HG02938 (cell line): ENCODE data around the gene CCR3.
"Not testable (repeated sequence)": the region's sequence is repeated elsewhere in the genome, so short reads cannot be mapped to it uniquely, and the experiment has no call there.

Experiments used
- ATAC-seq: cut with Tn5 transposase; IDR thresholded peaks from one replicate; pipeline ENCODE4 v1.9.1; 2021; ENCODE audit warnings: mild to moderate bottlenecking, moderate library complexity; ENCODE audit not compliant: unreplicated experiment

The CCR3 gene

DNA sequence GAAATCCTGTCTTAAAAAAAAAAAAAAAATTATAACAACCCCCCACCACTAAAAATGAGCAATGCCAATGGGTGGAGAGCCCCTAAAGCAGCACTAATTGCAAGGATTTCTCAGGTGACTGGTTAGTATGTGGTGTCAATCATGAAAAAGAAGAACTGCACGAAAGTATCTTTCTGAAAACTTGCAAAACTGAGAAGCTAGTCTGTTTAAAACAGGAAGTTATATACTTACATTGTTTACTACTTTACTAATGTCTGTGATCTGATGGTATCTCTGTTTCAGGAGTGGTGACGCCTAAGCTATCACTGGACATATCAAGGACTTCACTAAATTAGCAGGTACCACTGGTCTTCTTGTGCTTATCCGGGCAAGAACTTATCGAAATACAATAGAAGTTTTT lies at the start of gene CCR3:
CCR3 (plus strand) TSS at position 341 of the 400 bp plus-strand sequence. CDS start 22,699 bp downstream, outside the sequence.
- ATAC-seq, result no peak

DNA sequence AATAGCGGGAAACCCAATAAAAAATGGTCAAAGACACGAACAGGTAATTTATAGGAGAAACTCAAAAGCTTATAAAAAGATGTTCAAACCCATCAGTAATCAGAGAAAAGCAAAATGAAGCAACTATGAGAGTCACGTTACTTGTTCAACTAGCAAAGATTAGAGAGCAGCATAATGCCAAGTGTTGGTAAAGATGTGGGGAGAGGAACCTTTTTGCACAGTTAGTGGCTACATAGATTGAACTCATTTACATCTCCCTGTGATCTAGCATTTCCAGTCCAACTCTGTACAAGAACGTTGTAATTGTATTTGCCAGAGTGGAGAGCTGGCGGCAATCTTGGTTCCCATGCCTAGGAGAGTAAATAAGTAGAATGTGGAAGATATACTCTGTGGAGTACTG lies 49.3 kb upstream of the CCR3 start:
- ATAC-seq, result no peak

DNA sequence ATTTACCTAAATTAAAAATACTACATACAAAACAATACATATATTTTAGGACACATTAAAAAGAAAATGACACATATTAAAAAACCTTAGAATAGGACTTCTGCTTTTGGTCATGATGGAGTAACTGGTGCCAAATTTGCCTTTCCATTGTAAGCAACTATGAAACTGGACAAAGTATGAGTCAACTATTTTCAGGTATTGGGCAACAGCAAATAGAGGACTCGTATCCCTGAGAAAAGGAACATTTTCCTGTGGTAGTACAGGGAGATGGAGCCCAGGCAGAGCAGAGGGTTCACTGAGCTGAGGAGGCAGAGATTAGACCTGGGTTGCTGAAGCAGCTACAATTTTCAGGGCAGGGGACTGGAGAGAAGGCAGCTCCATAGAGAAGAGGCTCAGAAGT lies 48.8 kb upstream of the CCR3 start:
- ATAC-seq, result no peak

DNA sequence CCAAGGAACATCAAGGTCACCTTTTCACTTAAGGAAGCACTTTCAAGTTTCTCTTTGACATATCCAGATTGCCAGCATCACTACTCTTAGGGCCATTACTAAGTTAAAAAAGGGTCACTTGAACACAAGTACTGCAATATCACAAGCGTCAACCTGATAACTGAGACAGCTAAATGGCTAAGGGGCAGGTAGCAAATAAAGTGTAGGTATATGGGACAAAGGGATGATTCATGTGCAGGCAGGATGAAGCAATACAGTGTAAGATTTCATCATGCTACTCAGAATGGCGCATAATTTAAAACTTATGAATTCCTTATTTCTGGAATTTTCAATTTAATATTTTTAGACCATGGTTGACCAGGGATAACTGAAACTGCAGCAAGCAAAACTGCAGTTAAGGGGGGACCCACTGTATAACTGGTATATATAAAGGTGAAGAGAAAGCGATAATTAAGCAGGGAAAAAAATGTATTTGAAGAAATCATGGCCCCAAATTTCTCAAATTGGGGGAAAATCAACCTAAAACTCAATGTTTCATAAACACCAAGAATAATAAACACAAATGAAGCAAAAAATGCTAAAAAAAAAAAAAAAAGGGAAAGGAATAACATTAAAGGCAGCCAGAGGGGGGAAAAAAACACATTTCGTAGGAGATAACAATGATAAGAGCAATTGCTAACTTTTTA lies 47.2 kb upstream of the CCR3 start:
- no peak for ATAC-seq

DNA sequence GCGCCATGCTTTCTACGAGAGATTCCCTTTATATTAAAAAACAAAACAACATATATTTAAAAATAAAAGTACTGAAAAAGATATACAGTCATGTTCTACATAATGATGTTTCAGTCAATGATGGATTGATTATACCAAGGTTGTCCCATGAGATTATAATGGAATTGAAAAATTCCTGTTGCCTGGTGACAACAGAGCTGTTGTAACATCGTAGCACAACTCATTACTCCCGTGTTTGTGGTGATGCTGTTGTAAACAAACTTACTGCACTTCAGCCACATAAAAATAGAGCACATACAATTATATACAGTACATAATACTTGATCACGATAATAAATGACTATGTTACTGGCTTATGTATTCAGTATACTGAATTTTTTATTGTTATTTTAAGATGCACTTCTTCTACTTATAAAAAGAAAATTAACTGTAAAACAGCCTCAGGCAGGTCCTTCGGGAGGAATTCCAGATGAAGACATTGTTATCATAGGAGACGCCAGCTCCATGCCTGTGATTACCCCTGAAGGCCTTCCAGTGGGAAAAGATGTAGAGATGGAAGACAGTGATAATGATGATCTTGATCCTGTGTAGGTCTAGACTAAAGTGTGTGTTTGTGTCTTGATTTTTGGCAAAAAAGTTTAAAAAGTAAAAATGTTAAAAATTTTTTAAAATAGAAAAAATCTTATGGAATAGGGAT lies 45.9 kb upstream of the CCR3 start:
- ATAC-seq, result no peak

DNA sequence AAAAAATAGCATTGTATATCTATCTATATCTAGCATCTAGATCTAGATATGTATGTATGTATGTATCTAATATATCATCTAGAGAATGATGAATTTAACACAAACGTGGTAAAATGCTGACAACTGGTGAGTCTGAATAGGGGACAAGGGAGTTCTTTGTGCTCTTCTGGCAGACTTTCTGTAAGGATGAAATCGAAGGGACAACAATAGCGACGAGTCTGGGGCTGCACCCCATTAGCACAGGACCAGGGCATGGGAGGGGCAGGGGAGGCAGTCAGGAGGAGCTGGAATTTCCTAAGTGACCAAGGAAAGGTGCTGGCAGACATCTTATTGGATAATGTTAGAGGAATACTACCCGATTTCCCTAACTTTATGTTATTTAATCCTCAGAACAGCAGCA lies 42.0 kb upstream of the CCR3 start:
- ATAC-seq, result no peak

DNA sequence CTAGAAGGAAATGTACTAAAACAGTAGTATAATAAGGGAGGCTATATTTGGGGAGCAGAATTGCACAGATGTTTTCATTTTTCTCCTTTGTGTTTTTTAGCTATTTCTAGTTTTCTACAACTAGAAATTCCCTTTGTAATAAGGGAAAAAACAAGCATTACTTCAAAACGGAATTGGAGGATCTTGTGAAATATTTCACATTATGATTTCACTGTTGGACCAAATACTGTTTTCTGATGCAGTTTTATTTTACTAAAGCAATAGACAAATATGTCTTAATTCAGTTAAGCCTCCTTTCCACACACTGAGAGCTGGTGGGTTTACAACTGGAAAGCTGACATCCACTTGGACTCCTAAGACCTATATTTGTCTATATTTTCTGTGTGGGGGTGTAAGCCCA lies 41.5 kb upstream of the CCR3 start:
- ATAC-seq, result no peak

DNA sequence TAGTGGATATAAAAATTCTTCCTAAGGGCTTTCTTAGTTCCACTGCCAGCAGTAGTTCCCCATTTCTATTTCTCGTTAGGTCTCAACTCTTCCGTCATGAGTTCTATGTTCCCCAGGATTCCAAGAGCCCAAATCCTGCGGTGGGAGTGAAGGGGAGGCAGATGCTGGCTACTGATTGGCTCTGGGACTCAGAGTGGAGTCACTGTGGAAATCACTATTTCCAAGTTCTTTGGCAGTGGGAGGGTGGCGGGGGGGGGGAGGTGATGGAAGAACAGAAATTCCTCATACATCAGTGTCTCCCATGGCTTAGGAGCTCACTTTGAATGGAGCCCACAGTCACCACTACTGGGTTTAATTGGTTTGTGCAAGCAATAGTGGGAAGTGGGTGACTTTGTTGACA lies 39.7 kb upstream of the CCR3 start:
- no peak for ATAC-seq

DNA sequence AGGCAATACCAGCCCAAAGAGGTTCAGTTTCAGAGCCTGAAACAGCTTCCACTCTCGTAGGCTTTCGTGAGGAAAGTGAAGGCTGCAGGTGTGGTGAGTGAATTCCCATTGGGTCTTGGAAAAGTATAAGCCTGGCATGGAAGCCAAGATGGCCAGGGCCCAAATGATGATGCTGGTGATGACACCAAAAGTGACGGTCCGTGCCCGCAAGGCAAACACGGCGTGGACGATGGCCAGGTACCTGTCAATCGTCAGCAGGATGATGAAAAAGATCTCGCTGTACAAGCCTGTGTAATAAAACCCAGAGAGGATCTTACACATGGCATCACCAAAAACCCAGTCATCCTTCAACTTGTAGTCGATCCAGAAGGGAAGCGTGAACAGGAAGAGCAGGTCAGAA lies 38.6 kb upstream of the CCR3 start:
- no peak for ATAC-seq

DNA sequence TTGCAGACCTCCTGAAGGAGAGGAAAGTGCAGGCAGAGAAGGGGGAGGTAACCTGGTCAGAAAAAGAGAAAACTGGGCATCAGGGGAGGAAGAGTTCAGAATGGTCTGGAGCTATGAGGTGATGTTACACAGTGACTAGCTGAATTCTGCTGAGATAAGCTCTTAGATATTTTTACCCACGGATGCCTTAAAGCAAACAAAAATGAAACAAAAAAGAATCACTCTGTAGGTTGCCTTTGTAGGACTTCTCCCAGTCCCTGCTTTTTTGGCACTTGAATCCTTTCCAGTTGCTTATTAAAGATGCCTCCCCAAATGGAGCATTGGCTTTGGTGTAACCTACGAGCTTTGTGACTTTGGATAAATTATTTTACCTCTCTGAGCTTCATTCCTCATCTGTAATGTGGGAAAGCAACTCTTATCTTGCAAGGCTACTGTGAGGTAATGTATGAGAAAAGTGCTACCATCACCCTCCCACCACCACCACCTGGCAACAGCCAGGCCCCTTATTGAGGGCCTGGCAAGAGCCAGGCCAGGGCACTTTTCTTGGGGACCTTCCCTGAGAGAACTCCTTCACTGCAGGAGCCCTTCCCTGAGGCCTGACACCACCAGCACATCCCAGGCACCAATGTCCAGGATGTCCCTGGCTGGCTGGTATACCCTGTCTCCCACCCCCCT lies 36.8 kb upstream of the CCR3 start:
- no peak for ATAC-seq

DNA sequence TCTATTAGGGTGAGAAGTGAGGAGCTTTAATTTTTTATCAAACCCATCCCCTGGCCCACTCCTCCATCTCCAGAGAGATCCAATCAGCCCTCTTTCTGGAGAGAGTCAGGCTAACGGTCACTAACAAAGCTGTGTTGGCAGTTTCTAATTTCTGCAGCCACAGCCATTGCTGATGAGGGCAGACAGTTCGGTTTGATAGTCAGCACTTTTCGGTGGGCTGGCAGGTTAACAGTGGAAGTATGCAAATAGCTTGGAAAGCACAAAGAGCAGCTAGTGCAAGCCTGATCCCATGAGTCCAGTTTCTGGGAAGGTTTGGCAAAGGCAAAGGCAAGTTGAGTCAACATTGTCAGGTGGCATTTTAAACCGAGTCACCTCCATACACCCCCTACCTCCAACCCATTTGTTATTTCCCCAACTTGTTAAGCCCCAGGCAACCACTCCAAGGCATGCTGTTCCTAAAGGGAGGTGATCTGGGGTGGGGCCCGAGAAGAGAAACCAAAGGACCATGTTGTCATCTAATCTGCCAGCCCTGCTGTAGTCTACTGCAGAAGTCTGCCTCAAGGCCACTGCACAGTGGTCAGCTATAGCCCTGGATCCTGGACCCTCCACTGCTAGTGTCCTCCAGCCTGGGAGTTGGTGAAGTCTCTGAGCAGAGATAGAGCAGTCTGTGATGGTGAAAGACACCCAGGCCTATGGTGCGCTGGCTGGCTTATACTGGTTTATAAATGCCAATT lies 35.8 kb upstream of the CCR3 start:
- no peak for ATAC-seq

DNA sequence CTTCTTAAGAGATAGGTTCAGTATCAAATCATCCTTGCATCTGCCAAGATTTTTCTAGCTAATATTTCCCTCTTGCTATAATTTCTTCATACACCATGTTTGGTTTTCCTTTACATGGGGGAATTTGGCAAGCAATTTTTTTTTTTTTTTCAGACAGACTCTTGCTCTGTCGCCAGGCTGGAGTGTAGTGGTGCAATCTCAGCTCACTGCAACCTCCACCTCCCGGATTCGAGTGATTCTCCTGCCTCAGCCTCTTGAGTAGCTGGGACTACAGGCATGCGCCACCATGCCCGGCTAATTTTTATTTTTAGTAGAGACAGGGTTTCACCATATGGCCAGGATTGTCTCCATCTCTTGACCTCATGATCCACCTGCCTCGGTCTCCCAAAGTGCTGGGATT lies 34.7 kb upstream of the CCR3 start:
- not testable (repeated sequence) for ATAC-seq

DNA sequence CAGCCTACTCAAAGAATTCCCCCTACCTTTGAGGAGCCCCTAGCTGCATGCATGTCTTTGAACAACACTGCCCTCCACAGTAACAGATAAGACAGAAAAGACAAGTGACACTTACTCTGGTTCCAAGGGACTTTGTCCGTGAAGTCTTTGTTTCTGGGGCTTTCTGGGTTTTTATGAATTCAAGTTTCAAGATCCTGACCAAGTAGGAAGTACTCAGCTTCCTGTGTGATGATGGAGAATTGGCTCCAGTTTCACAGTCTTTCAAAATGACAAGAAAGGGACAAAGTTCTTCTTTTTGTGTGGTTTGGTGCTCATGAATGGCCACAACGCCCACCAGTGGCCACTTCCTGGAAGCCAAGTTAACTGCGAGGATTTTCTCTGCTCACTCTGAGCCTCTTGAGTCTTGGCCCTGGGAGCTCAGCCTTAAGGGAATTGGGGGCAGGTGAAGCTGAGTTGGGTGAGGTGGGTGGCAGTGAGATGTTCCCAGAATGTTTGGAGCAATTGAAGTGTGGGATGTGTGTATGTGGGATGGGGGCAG lies 34.0 kb upstream of the CCR3 start, which contains the start of gene CCR1:
CCR1 (minus strand) TSS at position 147 of the 538 bp plus-strand sequence. CDS start 4,000 bp downstream, outside the sequence.
- peak; percentile 59 for ATAC-seq

DNA sequence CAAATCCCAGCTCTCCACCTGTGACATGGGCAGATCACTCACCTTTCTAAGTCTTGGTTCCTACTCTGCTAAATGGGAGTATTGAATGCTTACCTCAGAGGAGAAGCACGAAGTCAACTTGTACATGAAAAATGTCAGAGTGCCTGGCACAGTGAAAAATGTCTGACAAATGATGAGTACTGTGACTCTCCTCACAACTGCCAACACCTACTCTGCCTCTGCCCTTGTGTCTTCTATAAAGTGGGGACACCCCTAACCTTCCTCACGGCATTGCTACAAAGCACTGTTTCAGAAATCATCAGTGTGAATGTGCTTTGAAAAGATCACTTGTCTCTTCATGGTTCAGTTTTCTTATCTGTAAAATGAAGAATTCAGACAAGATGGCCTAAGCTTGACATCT lies 33.2 kb upstream of the CCR3 start:
- no peak for ATAC-seq

DNA sequence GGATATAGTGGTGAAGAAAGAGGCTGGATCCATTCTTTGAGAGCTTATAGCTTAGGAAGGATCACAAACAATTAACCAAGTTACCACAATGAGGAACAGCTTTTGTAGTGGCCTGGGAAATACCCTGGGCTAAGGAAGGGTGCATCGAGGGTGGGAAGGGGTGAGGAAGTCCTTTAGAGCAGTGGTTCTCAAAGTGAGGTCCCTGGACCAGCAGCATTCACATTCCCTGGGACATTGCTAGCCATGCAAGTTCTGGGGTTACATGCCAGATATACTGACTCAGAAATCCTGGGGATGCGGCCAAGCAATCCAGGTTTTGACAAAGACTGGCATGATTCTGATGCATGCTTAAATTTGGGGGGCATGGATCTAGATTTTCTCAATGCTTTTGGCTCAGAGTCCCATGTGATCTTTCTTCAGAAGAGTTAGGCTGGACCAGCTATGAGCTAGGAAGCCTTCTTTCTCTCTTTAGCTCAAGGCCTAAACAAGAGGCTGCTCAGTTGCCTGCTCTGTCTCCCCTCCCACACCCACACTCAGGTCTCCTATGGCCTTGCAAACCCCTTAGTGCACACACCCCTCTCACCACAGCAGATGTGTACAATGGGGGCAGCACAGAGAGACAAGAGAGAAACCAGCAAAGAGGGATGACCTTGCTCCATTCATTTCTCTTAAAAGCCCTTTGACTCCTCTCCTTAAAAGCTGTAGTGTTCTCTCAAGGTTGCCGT lies 32.4 kb upstream of the CCR3 start:
- ATAC-seq, result no peak

DNA sequence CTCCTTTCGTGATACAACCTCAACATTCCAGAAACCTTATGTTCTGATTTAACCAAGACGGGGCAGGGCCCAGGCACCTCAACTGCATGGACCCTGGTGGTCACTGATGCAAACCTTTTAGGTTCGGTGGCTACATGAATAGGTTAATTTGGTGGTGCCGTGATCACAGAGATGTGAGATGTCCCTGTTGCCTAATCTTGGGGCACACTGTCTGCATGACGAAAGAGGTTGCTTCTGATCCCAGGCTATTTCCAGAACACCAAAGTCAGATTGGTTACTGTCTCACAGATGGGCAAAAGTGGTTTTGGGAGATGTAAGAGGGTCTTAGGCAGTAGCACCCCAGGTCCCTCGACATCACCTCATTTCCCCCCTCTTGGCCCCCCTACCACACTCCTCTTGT lies 30.2 kb upstream of the CCR3 start:
- ATAC-seq, result no peak

DNA sequence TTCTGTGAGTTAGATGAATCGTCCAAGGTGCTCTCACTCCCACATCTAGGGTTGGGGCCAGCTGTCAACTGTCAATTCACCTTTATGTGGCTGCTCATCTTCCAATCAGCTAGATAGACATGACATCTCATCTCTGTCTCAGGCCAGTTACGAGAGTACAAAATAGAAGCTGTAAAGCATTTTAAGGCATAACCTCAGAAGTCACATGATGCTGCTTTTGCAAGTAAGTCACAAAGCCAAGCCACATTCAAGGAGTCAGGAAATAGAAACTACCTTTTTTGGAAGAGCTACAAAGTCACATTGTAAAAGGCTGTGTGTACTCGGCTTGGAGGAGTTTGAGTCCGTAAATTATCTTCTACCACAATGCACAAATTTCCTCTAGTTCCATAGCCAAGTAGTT lies 29.1 kb upstream of the CCR3 start:
- no peak for ATAC-seq

DNA sequence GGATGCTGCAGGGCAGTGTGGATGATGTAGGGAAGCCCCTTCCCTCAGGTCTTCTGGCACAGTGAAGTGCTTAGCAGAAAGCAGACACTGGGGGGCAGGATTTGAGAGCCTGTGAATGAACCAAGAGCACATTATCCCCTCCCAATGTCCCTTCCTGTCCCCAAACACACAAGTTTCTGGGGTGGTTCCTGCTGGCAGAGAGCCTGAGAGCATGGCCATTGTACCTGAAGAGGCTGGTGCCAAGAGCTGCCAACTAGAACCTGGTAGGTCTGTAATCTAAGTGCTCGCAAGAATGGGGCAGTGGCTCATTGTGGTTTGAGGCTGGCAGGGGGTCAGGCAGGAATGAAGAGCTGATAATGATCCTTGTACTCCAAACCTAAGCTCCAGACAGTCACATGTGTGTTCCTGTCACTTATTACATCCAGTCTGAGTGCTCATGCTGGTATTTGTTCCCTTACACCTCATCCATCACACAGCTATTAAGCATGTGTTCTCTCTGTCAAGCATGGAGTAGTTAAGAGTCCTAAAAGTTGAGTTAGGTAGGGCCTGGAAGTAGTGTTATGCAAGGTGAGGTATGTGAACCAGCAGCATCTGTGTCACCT lies 27.4 kb upstream of the CCR3 start:
- no peak for ATAC-seq

DNA sequence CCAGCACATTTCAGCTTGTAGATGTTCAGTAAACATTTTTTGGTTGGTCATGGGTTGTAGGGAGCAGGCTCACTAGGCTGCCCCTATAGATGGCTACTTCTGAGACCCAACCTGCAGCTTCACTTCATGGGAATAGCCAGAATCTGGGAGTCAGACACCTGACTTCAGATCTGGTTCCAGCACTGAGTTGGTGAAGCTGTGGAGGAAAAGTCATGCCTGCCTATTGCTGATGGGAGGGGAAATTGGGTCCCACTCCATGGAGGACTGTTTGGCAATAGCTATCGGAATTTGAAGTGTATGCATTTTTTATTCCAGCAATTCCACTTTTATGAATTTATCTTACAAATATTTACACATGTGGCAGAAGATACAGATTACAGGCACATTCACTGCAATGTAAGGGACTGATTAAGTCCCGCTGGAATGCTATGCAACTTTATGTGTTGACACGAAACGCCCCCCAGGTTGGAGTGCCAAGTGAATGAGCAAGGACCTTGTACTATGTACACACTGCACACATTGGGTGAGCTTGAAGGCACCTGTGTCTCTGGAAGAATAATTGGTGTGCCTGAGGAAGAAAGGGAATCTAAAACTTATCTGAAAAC lies 26.3 kb upstream of the CCR3 start:
- no peak for ATAC-seq
